Measurements from ENCODE around the gene CHMP5.

- no peak for TF ChIP-seq CTCF (IDR thresholded peaks at IDR 0.05)
- TF ChIP-seq EZH2phosphoT487 (IDR thresholded peaks at IDR 0.05; ENCODE audit: borderline replicate concordance, low read depth), result no peak
- no peak for TF ChIP-seq EP300 (IDR thresholded peaks at IDR 0.05; ENCODE audit: borderline replicate concordance in 1 of 2, low read depth in 1 of 2, low read length in 1 of 2)
Measured at GRCh38 chr9:33250458-33250995, 14.3 kb upstream of the CHMP5 start.

Measured in SK-N-SH (cell line).